K562 (cell line): ENCODE measurements around the gene LRRC74B. TPM values are rescaled to one million over a fixed set of nuclear protein-coding genes. Genes with fewer than 3 reads are reported as not detected.
A peak's percentile ranks its signal among the peaks of the same experiment; 100 is the strongest.

ENCODE experiments used
- ATAC-seq: fragments of 200-7000 bp; cut with Tn5 transposase; 3 replicates; pipeline ENCODE4 v1.9.1; 2020; ENCODE audit warnings: moderate library complexity
- BruUV-seq: library from RNA; stranded (reverse); fragments of 400-500 nt; replicated peaks from 2 replicates; lab custom pipeline; 2021; lab: Mats Ljungman, UMichigan
- CTCF ChIA-PET: fragments of 300-600 bp; formaldehyde crosslinking; extraction: SDS; loops from one replicate; lab custom pipeline; 2021; ENCODE audit warnings: low intra/inter-chr PET ratio; lab: Yijun Ruan, JAX
- POLR2A ChIA-PET: fragments of 300-600, 350-650 bp; sonication (Branson Sonifier 250); formaldehyde crosslinking; extraction: SDS; loops from one replicate; lab custom pipeline; 2021; ENCODE audit warnings: antibody characterized with exemption, inconsistent platforms; lab: Yijun Ruan, JAX
- DNase-seq, 4 experiments: peaks; one replicate each; pipeline versions ENCODE4 v3.0.0 to v3.0.0-alpha.2; 2011 to 2018; ENCODE audit warnings: low spot score in 3 of 4, mixed read lengths in 3 of 4; ENCODE audit errors: extremely low read depth in 1 of 4
- FAIRE-seq: peaks from 2 replicates; lab custom pipeline; 2011; peaks lifted over from hg19 to GRCh38; lab: Jason Lieb, UNC
- H2AFZ ChIP-seq: 2 replicates; pipeline ENCODE4 v1.6.0; 2011; ENCODE audit warnings: low read depth, low read length, control low read depth, inconsistent platforms
- H3K27ac ChIP-seq: fragments of 200-600 bp; 3 replicates; pipeline ENCODE4 v1.8.0; 2011; ENCODE audit warnings: low read depth, mild to moderate bottlenecking, control low read depth, inconsistent platforms, low read length, moderate library complexity, mixed read lengths; ENCODE audit errors: extremely low read depth
- H3K27me3 ChIP-seq, 2 experiments: fragments of 300-600 bp in 1 of 2; 2 replicates in 1 of 2; 3 replicates in 1 of 2; pipeline versions ENCODE4 v1.6.0 to v1.8.0; 2011; ENCODE audit warnings: inconsistent platforms in 2 of 2, low read length in 2 of 2, mild to moderate bottlenecking in 1 of 2, mixed read lengths in 1 of 2, moderate library complexity in 1 of 2; ENCODE audit not compliant: control insufficient read depth in 2 of 2, insufficient read depth in 2 of 2
- H3K36me3 ChIP-seq: fragments of 300-600 bp; 3 replicates; pipeline ENCODE4 v1.8.0; 2011; ENCODE audit warnings: mild to moderate bottlenecking, low read length, inconsistent platforms; ENCODE audit not compliant: control insufficient read depth, insufficient read depth
- H3K4me1 ChIP-seq, 2 experiments: fragments of 200-600 bp in 1 of 2; replicated peaks in 1 of 2; 2 replicates in 1 of 2; 3 replicates in 1 of 2; pipeline versions ENCODE4 v1.5.1 to v1.8.0; 2011; ENCODE audit warnings: inconsistent platforms in 2 of 2, low read length in 2 of 2, mild to moderate bottlenecking in 1 of 2, mixed read lengths in 1 of 2, moderate library complexity in 1 of 2; ENCODE audit not compliant: control insufficient read depth in 2 of 2, insufficient read depth in 2 of 2
- H3K4me2 ChIP-seq: 2 replicates; pipeline ENCODE4 v1.6.1; 2011; ENCODE audit warnings: low read length, control low read depth, inconsistent platforms, mixed read lengths; ENCODE audit not compliant: insufficient read depth
- H3K4me3 ChIP-seq: fragments of 200-600 bp; sonication (generic), shearing (Covaris generic); 2 replicates; pipeline ENCODE4 v1.5.1; 2016; ENCODE audit warnings: control low read depth, inconsistent platforms
- H3K79me2 ChIP-seq: fragments of 200-600 bp; 3 replicates; pipeline ENCODE4 v1.8.0; 2011; ENCODE audit warnings: low read length, inconsistent platforms; ENCODE audit not compliant: control insufficient read depth, insufficient read depth
- H3K9ac ChIP-seq, 2 experiments: 2 replicates each; pipeline versions ENCODE4 v1.6.0 to v1.6.1; 2011; ENCODE audit warnings: low read depth in 2 of 2, low read length in 2 of 2, control low read depth in 1 of 2, inconsistent platforms in 1 of 2, mild to moderate bottlenecking in 1 of 2, mixed read lengths in 1 of 2; ENCODE audit not compliant: insufficient read depth in 1 of 2
- H3K9me1 ChIP-seq: one replicate; pipeline ENCODE4 v1.6.0; 2011; ENCODE audit warnings: inconsistent platforms, mild to moderate bottlenecking, low read length, moderate library complexity; ENCODE audit not compliant: control insufficient read depth, insufficient read depth
- H3K9me3 ChIP-seq: replicated peaks from 2 replicates; pipeline ENCODE4 v1.5.1; 2011; ENCODE audit warnings: low read depth, low read length, inconsistent platforms; ENCODE audit not compliant: control insufficient read depth, insufficient read depth
- H4K20me1 ChIP-seq: replicated peaks from 2 replicates; pipeline ENCODE4 v1.6.1; 2011; ENCODE audit warnings: low read length, inconsistent platforms, mixed read lengths; ENCODE audit not compliant: control insufficient read depth, insufficient read depth
- BRD9 ChIP-seq: fragments of 450-650 bp; IDR thresholded peaks from 2 replicates; pipeline ENCODE4 v1.6.1; 2018; ENCODE audit warnings: low read depth; ENCODE audit not compliant: partially characterized antibody
- CHCHD3 ChIP-seq: fragments of 250-450 bp; sonication (Bioruptor Pico); IDR thresholded peaks from 2 replicates; pipeline ENCODE4 v2.1.2; 2022; ENCODE audit warnings: mild to moderate bottlenecking
- ELK3 ChIP-seq: fragments of 450-650 bp; formaldehyde crosslinking; IDR thresholded peaks from 2 replicates; pipeline ENCODE4 v1.4.0; 2020; ENCODE audit warnings: mild to moderate bottlenecking
- GTF3C2 ChIP-seq: IDR thresholded peaks from 3 replicates; pipeline ENCODE4 v1.6.1; 2011; ENCODE audit warnings: borderline replicate concordance, mild to moderate bottlenecking, moderate library complexity; ENCODE audit not compliant: insufficient read length; ENCODE audit errors: extremely low read depth
- NELFE ChIP-seq: IDR thresholded peaks from 2 replicates; pipeline ENCODE4 v1.6.1; 2011; ENCODE audit warnings: mild to moderate bottlenecking; ENCODE audit not compliant: insufficient read depth, insufficient read length
- PHB ChIP-seq: fragments of 250-450 bp; sonication (Bioruptor Pico); IDR thresholded peaks from 2 replicates; pipeline ENCODE4 v1.5.0; 2021
- POLR2AphosphoS2 ChIP-seq: IDR thresholded peaks from 2 replicates; pipeline ENCODE4 v1.6.1; 2012; ENCODE audit warnings: low read length, improper control_type of control experiment
- RBM17 ChIP-seq: fragments of 200-400 bp; formaldehyde crosslinking; IDR thresholded peaks from 2 replicates; pipeline ENCODE4 v1.6.1; 2017; ENCODE audit warnings: low read depth, mild to moderate bottlenecking, low read length, borderline replicate concordance
- RBM22 ChIP-seq: fragments of 200-400 bp; formaldehyde crosslinking; IDR thresholded peaks from 2 replicates; pipeline ENCODE4 v1.6.1; 2018; ENCODE audit warnings: low read length, low read depth; ENCODE audit not compliant: poor library complexity, severe bottlenecking
- RBM25 ChIP-seq: fragments of 200-400 bp; formaldehyde crosslinking; IDR thresholded peaks from 2 replicates; pipeline ENCODE4 v1.6.1; 2018; ENCODE audit warnings: low read length, low read depth, moderate library complexity; ENCODE audit not compliant: severe bottlenecking
- SIX5 ChIP-seq, 2 experiments: IDR thresholded peaks; 2 replicates each; pipeline ENCODE4 v1.6.1; 2011; ENCODE audit warnings: low read length in 2 of 2, borderline replicate concordance in 1 of 2, low read depth in 1 of 2, mild to moderate bottlenecking in 1 of 2, moderate library complexity in 1 of 2; ENCODE audit not compliant: insufficient read depth in 1 of 2
- THRB ChIP-seq: fragments of 450-650 bp; formaldehyde crosslinking; conservative IDR thresholded peaks from 2 replicates; pipeline ENCODE4 v1.4.0; 2022; ENCODE audit warnings: mild to moderate bottlenecking, missing genetic modification characterization
- ZNF140 ChIP-seq: fragments of 250-450 bp; sonication (Bioruptor Pico); IDR thresholded peaks from 2 replicates; pipeline ENCODE4 v1.8.0; 2021; ENCODE audit warnings: moderate library complexity, mild to moderate bottlenecking, inconsistent platforms
- ZNF3 ChIP-seq: fragments of 250-450 bp; sonication (Bioruptor Pico); IDR thresholded peaks from 2 replicates; pipeline ENCODE4 v1.5.0; 2021; ENCODE audit warnings: mild to moderate bottlenecking, moderate library complexity
- WGBS: fragments of 100-300 bp; shearing (Covaris generic); methylation state at CpG from one replicate; pipeline ENCODE4 v1.1.6; 2016; ENCODE audit warnings: low coverage, mixed read lengths; ENCODE audit not compliant: insufficient coverage; ENCODE audit errors: missing lambda C conversion rate; 5-methylcytosine and 5-hydroxymethylcytosine counted together
- in situ Hi-C: fragments of 300-500 bp; cut with MboI; formaldehyde crosslinking; loops from 4 replicates; pipeline ENCODE4 v1.15.0; 2018; ENCODE audit warnings: inconsistent platforms, mixed read lengths
- intact Hi-C: fragments of 100-400 bp; cut with micrococcal nuclease; formaldehyde crosslinking; loops from 2 replicates; pipeline ENCODE4 v1.14.2; 2022
- polyA plus RNA-seq, 8 experiments: library from polyadenylated mRNA; depleted of rRNA in 4 of 8; stranded (reverse) in 5 of 8; unstranded in 3 of 8; fragments of >200 nt; fragmentation: Nextera tagmentation in 2 of 8; fragmentation: Illumina TruSeq in 1 of 8; extraction: Ambion mirVana in 2 of 8; extraction: Trizol in 1 of 8; gene quantifications; 2 replicates each; pipeline versions ENCODE4 v1.2.1 to v1.2.3, GENCODE V29; 2011 to 2014; ENCODE audit warnings: inconsistent platforms in 1 of 8, missing spikeins in 1 of 8
- total RNA-seq, 7 experiments: library from RNA; depleted of rRNA in 6 of 7; stranded (reverse); fragments of >200 nt in 6 of 7; fragmentation: Illumina TruSeq in 2 of 7; extraction: Trizol in 2 of 7; gene quantifications; 2 replicates each; pipeline versions ENCODE4 v1.2.1 to v1.2.3, GENCODE V29; 2011 to 2021; ENCODE audit warnings: low replicate concordance in 1 of 7

The LRRC74B gene
- total and polyA plus RNA-seq, 9 of the 15 experiments (the other 6 are each of a cell fraction or from before 2014, with no cell fraction given), result not detected

GRCh38 chr22:21001601-21002325, 44.0 kb upstream of the LRRC74B start, which contains the start of gene THAP7 (continued):
- TF ChIP-seq RBM22, result no peak
- TF ChIP-seq CHCHD3 (CRISPR knock-in tag), result peak; percentile 95

- ChIA-PET CTCF (no interaction called here), POLR2A (interaction anchor here (0.6 to 17.9 kb wide), 14 partner anchors 12 to 139 kb away, joined by 3 to 451 read pairs (median 4); partner anchors contain the start of genes AIFM3, LZTR1 and P2RX6)
- peak overlapping the region; percentile 9; the same call in 1 of the 3 replicates for H3K27ac ChIP-seq
- in situ Hi-C loops, result no loop called here
- no peaks in the 10 kb centered on the region for H3K9me1 ChIP-seq
- H3K4me3 ChIP-seq, result no peak overlapping the region
- H3K9me3 ChIP-seq, result no peaks in the 10 kb centered on the region
- no peaks in the 10 kb centered on the region for H3K27me3 ChIP-seq
- intact Hi-C loops, result loop anchor here (5.0 kb wide), 4 partner anchors 54 to 496 kb away; partner anchors contain the start of genes MED15, PI4KA and SNAP29
- H3K4me2 ChIP-seq, result peak overlapping the region; percentile 2; the same call in 1 of the 2 replicates
- BruUV-seq, result no TSS peak
- H4K20me1 ChIP-seq, result peaks cover 8% of the 10 kb centered on the region; the same call in 1 of the 2 replicates
- peaks cover 25 to 56% of the 10 kb centered on the region in 2 experiments for H3K4me1 ChIP-seq
- peak overlapping the region in 1 of 2 experiments; percentile 69; a peak in 1 of 4 replicates for H3K9ac ChIP-seq
- peaks cover 46% of the 10 kb centered on the region for H3K79me2 ChIP-seq
- no peak overlapping the region for H2AFZ ChIP-seq
- 60% methylated on average over 4 of the region's 4 CpGs for WGBS
- no peak for FAIRE-seq
- ATAC-seq, result no peak
- DNase-seq, result peak in 2 of 4 experiments; percentile 57 to 67
- H3K36me3 ChIP-seq, result peaks cover 30% of the 10 kb centered on the region
- no peak for TF ChIP-seq SIX5 (IDR thresholded peaks at IDR 0.05; ENCODE audit: borderline replicate concordance in 1 of 2, insufficient read depth in 1 of 2, low read depth in 1 of 2, low read length in 2 of 2)
- no peak for TF ChIP-seq PHB (CRISPR knock-in tag)
- peak; percentile 72; the same call in 1 of the 2 replicates for TF ChIP-seq POLR2AphosphoS2
- peak; percentile 64; the same call in 1 of the 2 replicates for TF ChIP-seq THRB
- no peak for TF ChIP-seq RBM17
- TF ChIP-seq ZNF3 (CRISPR knock-in tag), result no peak
- no peak for TF ChIP-seq ELK3 (CRISPR knock-in tag)
- TF ChIP-seq ZNF140, result no peak
- TF ChIP-seq GTF3C2, result no peak
- TF ChIP-seq NELFE, result no peak
- TF ChIP-seq BRD9, result no peak
- TF ChIP-seq RBM25, result no peak
Measured at GRCh38 chr22:21003782-21004181, 42.0 kb upstream of the LRRC74B start.
